HepG2 (cell line): Measurements from ENCODE around the gene LDLRAD4. TPM values are rescaled to one million over a fixed set of nuclear protein-coding genes. Genes with fewer than 3 reads are reported as not detected.

Source experiments
- ERF ChIP-seq: IDR thresholded peaks from 2 replicates; pipeline ENCODE4 v1.6.1; 2018; ENCODE audit warnings: missing biosample characterization, missing genetic modification reagents
- MAF1 ChIP-seq: sonication (generic); formaldehyde crosslinking; IDR thresholded peaks from 2 replicates; pipeline ENCODE4 v1.5.0; 2020; ENCODE audit warnings: missing genetic modification reagents, borderline replicate concordance
- RAD51 ChIP-seq: fragments of 450-650 bp; IDR thresholded peaks from 2 replicates; pipeline ENCODE4 v1.6.1; 2016; ENCODE audit warnings: borderline replicate concordance
- RARG ChIP-seq: sonication (generic); formaldehyde crosslinking; IDR thresholded peaks from 2 replicates; pipeline ENCODE4 v1.4.0; 2020; ENCODE audit warnings: low read depth, mild to moderate bottlenecking, missing genetic modification reagents
- REPIN1 ChIP-seq: sonication (generic); formaldehyde crosslinking; IDR thresholded peaks from 2 replicates; pipeline ENCODE4 v1.8.0; 2022; ENCODE audit warnings: missing genetic modification reagents, low read depth, mild to moderate bottlenecking, borderline replicate concordance
- ZNF839 ChIP-seq: sonication (generic); formaldehyde crosslinking; IDR thresholded peaks from 2 replicates; pipeline ENCODE4 v1.4.0; 2020; ENCODE audit warnings: missing genetic modification reagents, mild to moderate bottlenecking, borderline replicate concordance
- ZSCAN25 ChIP-seq: sonication (generic); formaldehyde crosslinking; IDR thresholded peaks from 2 replicates; pipeline ENCODE4 v1.8.0; 2022; ENCODE audit warnings: mild to moderate bottlenecking, missing genetic modification reagents
- polyA plus RNA-seq, 8 experiments: library from polyadenylated mRNA; depleted of rRNA in 3 of 8; stranded (reverse) in 7 of 8; unstranded in 1 of 8; fragments of >200 nt; fragmentation: Illumina TruSeq in 4 of 8; extraction: Trizol in 4 of 8; gene quantifications; 2 replicates each; pipeline versions ENCODE4 v1.2.1 to v1.2.3, GENCODE V29; 2011 to 2016; ENCODE audit warnings: low read depth in 4 of 8, missing spikeins in 1 of 8, mixed read lengths in 1 of 8; ENCODE audit not compliant: insufficient read depth in 1 of 8
- total RNA-seq, 5 experiments: library from RNA; depleted of rRNA; stranded (reverse); fragments of >200 nt; fragmentation: Illumina TruSeq; extraction: Trizol; gene quantifications; 2 replicates each; pipeline ENCODE4 v1.2.3, GENCODE V29; 2016; ENCODE audit warnings: low read depth in 1 of 5
- TF ChIP-seq, protein P1 (sequence below): sonication (generic); formaldehyde crosslinking; IDR thresholded peaks from 2 replicates; pipeline ENCODE4 v1.4.0; 2020; ENCODE audit warnings: missing genetic modification reagents, borderline replicate concordance
- TF ChIP-seq, protein P2 (sequence below): sonication (generic); formaldehyde crosslinking; IDR thresholded peaks from 2 replicates; pipeline ENCODE4 v1.4.0; 2020; ENCODE audit warnings: missing genetic modification reagents, borderline replicate concordance
- TF ChIP-seq, protein P3 (sequence below): IDR thresholded peaks from 2 replicates; pipeline ENCODE4 v1.6.1; 2016; ENCODE audit warnings: low read depth, control low read depth
- TF ChIP-seq, protein P4 (sequence below): fragments of 450-650 bp; IDR thresholded peaks from 2 replicates; pipeline ENCODE4 v1.6.1; 2017; ENCODE audit warnings: mild to moderate bottlenecking
- TF ChIP-seq, protein P5 (sequence below), 2 experiments: sonication (generic) in 1 of 2; formaldehyde crosslinking in 1 of 2; IDR thresholded peaks; 2 replicates each; pipeline versions ENCODE4 v1.4.0 to v1.6.1; 2018 to 2020; ENCODE audit warnings: missing genetic modification reagents in 2 of 2, borderline replicate concordance in 1 of 2, low read depth in 1 of 2, mild to moderate bottlenecking in 1 of 2, missing biosample characterization in 1 of 2

The LDLRAD4 gene
- total and polyA plus RNA-seq, 2 of the 13 experiments (the other 11 are each of a cell fraction or from before 2014, with no cell fraction given): 13.6 to 20.9 TPM

DNA sequence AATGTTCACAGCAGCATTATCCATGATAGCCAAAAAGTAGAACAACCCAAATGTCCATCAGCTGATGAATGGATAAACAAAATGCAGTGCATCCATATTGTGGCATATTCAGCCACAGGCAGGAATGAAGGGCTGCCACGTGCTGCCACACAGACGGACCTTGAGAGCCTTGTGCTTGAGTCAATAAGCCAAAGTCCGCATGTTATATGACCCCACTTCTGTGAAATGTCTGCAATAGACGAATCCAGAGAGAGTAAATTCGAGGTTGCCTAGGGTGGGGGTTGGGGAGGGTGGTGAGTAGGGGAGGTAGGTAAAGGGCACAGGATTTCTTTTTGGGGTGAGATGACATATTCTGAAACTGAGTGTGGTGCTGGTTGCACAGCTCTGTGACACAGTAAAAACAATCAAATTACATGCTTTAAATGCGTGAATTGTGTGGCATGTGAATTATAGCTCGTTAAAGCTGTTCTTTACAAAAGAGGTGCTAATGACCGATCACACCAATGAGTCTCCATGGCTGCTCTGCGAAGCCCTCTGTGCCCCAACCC is 38.9 kb upstream of the LDLRAD4 start (continued):
- TF ChIP-seq, protein P1, sequence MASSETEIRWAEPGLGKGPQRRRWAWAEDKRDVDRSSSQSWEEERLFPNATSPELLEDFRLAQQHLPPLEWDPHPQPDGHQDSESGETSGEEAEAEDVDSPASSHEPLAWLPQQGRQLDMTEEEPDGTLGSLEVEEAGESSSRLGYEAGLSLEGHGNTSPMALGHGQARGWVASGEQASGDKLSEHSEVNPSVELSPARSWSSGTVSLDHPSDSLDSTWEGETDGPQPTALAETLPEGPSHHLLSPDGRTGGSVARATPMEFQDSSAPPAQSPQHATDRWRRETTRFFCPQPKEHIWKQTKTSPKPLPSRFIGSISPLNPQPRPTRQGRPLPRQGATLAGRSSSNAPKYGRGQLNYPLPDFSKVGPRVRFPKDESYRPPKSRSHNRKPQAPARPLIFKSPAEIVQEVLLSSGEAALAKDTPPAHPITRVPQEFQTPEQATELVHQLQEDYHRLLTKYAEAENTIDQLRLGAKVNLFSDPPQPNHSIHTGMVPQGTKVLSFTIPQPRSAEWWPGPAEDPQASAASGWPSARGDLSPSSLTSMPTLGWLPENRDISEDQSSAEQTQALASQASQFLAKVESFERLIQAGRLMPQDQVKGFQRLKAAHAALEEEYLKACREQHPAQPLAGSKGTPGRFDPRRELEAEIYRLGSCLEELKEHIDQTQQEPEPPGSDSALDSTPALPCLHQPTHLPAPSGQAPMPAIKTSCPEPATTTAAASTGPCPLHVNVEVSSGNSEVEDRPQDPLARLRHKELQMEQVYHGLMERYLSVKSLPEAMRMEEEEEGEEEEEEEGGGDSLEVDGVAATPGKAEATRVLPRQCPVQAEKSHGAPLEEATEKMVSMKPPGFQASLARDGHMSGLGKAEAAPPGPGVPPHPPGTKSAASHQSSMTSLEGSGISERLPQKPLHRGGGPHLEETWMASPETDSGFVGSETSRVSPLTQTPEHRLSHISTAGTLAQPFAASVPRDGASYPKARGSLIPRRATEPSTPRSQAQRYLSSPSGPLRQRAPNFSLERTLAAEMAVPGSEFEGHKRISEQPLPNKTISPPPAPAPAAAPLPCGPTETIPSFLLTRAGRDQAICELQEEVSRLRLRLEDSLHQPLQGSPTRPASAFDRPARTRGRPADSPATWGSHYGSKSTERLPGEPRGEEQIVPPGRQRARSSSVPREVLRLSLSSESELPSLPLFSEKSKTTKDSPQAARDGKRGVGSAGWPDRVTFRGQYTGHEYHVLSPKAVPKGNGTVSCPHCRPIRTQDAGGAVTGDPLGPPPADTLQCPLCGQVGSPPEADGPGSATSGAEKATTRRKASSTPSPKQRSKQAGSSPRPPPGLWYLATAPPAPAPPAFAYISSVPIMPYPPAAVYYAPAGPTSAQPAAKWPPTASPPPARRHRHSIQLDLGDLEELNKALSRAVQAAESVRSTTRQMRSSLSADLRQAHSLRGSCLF (CRISPR knock-in tag): peak; percentile 76; the same call in 1 of the 2 replicates
- no peak for TF ChIP-seq RARG
- TF ChIP-seq, protein P2, sequence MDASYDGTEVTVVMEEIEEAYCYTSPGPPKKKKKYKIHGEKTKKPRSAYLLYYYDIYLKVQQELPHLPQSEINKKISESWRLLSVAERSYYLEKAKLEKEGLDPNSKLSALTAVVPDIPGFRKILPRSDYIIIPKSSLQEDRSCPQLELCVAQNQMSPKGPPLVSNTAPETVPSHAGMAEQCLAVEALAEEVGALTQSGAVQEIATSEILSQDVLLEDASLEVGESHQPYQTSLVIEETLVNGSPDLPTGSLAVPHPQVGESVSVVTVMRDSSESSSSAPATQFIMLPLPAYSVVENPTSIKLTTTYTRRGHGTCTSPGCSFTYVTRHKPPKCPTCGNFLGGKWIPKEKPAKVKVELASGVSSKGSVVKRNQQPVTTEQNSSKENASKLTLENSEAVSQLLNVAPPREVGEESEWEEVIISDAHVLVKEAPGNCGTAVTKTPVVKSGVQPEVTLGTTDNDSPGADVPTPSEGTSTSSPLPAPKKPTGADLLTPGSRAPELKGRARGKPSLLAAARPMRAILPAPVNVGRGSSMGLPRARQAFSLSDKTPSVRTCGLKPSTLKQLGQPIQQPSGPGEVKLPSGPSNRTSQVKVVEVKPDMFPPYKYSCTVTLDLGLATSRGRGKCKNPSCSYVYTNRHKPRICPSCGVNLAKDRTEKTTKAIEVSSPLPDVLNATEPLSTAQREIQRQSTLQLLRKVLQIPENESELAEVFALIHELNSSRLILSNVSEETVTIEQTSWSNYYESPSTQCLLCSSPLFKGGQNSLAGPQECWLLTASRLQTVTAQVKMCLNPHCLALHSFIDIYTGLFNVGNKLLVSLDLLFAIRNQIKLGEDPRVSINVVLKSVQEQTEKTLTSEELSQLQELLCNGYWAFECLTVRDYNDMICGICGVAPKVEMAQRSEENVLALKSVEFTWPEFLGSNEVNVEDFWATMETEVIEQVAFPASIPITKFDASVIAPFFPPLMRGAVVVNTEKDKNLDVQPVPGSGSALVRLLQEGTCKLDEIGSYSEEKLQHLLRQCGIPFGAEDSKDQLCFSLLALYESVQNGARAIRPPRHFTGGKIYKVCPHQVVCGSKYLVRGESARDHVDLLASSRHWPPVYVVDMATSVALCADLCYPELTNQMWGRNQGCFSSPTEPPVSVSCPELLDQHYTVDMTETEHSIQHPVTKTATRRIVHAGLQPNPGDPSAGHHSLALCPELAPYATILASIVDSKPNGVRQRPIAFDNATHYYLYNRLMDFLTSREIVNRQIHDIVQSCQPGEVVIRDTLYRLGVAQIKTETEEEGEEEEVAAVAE: peak; percentile 90
- no peak for TF ChIP-seq ZNF839 (CRISPR knock-in tag)
- TF ChIP-seq ZSCAN25: peak; percentile 73
- TF ChIP-seq, protein P3, sequence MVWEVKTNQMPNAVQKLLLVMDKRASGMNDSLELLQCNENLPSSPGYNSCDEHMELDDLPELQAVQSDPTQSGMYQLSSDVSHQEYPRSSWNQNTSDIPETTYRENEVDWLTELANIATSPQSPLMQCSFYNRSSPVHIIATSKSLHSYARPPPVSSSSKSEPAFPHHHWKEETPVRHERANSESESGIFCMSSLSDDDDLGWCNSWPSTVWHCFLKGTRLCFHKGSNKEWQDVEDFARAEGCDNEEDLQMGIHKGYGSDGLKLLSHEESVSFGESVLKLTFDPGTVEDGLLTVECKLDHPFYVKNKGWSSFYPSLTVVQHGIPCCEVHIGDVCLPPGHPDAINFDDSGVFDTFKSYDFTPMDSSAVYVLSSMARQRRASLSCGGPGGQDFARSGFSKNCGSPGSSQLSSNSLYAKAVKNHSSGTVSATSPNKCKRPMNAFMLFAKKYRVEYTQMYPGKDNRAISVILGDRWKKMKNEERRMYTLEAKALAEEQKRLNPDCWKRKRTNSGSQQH (CRISPR knock-in tag): peak; percentile 94; the same call in 1 of the 2 replicates
- peak; percentile 95 for TF ChIP-seq REPIN1
- TF ChIP-seq MAF1 (CRISPR knock-in tag): 0 out of 2 replicates have a peak, but pooled peaks have one; percentile 77
- TF ChIP-seq, protein P4, sequence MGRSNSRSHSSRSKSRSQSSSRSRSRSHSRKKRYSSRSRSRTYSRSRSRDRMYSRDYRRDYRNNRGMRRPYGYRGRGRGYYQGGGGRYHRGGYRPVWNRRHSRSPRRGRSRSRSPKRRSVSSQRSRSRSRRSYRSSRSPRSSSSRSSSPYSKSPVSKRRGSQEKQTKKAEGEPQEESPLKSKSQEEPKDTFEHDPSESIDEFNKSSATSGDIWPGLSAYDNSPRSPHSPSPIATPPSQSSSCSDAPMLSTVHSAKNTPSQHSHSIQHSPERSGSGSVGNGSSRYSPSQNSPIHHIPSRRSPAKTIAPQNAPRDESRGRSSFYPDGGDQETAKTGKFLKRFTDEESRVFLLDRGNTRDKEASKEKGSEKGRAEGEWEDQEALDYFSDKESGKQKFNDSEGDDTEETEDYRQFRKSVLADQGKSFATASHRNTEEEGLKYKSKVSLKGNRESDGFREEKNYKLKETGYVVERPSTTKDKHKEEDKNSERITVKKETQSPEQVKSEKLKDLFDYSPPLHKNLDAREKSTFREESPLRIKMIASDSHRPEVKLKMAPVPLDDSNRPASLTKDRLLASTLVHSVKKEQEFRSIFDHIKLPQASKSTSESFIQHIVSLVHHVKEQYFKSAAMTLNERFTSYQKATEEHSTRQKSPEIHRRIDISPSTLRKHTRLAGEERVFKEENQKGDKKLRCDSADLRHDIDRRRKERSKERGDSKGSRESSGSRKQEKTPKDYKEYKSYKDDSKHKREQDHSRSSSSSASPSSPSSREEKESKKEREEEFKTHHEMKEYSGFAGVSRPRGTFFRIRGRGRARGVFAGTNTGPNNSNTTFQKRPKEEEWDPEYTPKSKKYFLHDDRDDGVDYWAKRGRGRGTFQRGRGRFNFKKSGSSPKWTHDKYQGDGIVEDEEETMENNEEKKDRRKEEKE: no peak
- TF ChIP-seq ERF (CRISPR knock-in tag): peak; percentile 93
- TF ChIP-seq RAD51: 0 out of 2 replicates have a peak, but pooled peaks have one; percentile 13
- TF ChIP-seq, protein P5, sequence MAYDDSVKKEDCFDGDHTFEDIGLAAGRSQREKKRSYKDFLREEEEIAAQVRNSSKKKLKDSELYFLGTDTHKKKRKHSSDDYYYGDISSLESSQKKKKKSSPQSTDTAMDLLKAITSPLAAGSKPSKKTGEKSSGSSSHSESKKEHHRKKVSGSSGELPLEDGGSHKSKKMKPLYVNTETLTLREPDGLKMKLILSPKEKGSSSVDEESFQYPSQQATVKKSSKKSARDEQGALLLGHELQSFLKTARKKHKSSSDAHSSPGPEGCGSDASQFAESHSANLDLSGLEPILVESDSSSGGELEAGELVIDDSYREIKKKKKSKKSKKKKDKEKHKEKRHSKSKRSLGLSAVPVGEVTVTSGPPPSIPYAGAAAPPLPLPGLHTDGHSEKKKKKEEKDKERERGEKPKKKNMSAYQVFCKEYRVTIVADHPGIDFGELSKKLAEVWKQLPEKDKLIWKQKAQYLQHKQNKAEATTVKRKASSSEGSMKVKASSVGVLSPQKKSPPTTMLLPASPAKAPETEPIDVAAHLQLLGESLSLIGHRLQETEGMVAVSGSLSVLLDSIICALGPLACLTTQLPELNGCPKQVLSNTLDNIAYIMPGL (CRISPR knock-in tag; IDR thresholded peaks at IDR 0.05; ENCODE audit: borderline replicate concordance in 1 of 2, low read depth in 1 of 2): peak in 1 of 2 experiments; percentile 57; a peak in 1 of 4 replicates
